Stimulated activated CD4-positive, alpha-beta T cell treated with anti-CD3 and anti-CD28 coated beads, Interleukin-15, amount 100 ng/mL, for 24 hours (primary cell): Measurements from ENCODE around the gene ZNF227.
"Not testable (repeated sequence)": the region's sequence is repeated elsewhere in the genome, so short reads cannot be mapped to it uniquely, and the experiment has no call there.

ENCODE experiments used
- DNase-seq: peaks from one replicate; pipeline ENCODE4 v3.0.0-alpha.2; 2020

The ZNF227 gene

DNA sequence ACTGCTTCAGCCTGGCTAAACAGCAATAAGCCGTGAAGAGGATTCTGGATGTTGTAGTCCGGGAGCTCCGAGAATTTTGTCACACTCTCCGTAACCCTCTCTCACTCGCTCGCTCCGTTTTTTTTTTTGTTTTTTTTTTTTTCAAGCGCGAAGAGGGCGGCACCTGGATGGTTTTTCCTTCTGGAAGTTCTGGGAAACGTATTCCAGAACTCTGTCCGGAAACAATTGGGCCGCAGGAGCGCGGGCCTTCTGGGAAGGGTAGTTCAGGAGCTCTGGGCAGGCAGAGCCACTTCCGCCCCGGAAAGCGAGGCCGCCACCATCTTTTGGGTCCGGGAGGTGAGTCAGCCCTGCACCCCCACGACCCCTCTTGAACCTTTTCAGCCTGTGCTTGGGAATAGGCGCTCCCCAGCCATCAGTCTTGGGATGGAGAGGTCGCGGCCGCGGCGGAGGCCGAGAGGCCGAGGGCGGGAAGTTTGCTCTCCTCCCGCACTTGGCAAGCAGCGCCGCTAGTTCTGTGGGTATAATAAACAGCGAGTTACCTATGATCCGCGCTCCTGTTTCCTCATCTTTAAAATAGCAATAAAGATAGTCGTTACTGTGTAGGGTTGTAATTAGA, at the start of gene ZNF227:
Gene ZNF227, plus strand, starts transcription at position 283 of the 616 bp plus-strand sequence. CDS start 5,261 bp downstream, outside the sequence.
- DNase-seq = peak; percentile 86

DNA sequence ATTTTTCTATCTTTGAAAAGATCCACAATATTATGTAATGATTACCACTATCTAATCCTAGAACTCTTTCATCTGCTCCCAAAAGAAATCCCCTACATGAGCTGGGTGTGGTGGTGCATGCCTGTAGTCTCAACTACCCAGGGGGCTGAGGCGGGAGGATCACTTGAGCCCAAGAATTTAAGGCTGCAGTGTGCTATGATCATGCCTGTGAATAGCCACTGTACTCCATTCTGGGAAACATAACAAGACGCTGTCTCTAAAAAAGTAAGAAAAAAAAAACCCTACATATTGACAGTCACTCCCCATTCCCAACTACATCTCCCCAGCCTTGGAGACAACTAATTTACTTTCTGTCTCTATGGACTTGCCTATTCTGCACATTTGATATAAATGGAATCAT, 48.5 kb upstream of the ZNF227 start:
- DNase-seq = no peak

DNA sequence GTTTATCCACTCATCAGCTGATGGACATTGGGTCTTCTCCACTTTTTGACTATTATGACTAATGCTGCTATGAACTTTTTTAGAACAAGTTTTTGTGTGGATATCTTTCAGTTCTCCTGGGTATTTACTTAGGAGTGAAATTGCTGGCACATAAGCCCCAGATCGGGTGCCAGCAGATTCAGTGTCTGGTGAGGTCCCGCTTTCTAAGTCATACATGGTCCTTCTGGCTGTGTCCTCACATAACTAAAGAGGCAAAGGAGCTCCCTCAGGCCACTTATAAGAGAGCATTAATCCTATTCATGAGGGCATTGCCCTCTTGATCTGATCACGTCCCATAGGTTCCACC, 48.0 kb upstream of the ZNF227 start:
- no peak for DNase-seq

DNA sequence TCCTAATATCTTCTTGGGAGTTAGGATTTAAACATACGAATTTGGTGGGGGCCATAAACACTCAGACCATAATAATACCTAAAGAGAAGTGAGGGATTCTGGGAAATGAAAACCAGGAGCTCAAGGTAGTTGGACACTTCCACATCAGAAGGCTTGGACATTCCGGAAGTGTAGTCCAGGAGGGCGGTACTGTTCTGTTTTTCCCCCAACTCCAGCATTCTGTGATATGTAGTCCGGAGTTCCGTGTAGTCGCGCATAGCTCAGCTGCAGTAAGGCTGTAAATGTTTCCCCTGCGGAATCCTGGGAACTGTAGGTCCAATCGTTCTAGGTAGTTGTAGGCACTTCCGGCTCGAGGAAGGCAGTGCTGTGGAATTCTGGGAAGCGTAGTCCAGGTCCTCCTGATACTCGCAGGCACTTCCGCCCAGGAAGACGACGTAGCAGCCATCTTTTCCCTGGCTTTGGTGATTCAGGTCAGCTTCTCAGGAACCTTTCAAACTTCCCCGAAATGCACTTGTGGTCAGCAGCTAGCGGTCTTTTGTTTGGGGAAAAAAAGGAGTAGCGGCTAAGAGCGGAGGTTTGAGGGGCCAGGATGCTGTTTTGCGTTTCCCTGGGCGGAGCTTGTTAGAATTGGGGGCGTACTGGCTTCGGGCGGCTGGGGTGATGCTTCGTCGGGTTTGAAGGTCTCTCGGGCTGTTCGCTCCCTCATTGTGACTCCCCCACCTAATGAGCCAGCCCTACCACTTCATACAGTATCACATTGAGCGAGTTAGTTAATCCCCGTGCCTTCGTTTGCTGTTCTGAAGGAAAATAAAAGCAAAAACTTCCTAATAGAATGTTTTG, 47.4 kb upstream of the ZNF227 start, which contains the start of gene ZNF226:
Gene ZNF226, plus strand, starts transcription at position 428 of the 840 bp plus-strand sequence. CDS start 4,981 bp downstream, outside the sequence.
- DNase-seq = peak; percentile 84

DNA sequence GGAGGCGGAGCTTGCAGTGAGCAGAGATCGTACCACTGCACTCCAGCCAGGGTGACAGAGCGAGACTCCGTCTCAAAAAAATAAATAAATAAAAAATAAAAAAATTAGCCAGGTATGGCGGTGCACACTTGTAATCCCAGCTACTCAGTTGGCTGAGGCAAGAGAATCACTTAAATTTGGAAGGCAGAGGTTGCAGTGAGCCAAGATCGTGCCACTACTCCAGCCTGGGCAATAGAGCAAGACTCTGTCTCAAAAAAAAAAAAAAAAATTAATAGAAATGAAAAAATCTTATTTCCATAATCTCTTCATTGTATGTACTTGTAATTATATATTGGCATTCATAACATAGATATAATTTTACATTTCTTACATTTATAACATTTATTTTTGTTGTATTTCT, 41.7 kb upstream of the ZNF227 start:
- not testable (repeated sequence) for DNase-seq

DNA sequence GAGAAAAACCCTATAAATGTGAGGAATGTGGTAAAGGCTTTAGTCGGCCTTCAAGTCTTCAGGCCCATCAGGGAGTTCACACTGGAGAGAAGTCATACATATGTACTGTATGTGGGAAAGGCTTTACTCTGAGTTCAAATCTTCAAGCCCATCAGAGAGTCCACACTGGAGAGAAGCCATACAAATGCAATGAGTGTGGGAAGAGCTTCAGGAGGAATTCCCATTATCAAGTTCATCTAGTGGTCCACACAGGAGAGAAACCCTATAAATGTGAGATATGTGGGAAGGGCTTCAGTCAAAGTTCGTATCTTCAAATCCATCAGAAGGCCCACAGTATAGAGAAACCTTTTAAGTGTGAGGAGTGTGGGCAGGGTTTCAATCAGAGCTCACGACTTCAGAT, 35.7 kb upstream of the ZNF227 start:
- no peak for DNase-seq

DNA sequence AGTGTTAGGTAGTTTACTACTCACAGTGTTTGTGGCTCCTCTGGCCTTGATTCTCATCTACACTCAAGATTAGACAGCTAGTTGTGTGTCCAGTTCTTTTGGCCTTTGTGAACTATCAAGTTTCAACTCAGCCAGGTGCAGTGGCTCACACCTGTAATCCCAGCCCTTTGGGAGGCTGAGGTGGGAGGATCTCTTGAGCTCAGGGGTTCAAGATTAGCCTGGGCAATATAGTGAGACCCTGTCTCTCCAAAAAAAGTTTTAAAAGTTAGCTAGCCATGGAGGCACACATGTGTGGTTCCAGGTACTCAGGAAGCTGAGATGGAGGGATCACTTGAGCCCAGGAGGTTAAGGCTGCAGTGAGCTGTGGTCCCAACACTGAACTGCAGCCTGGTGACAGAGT, 31.4 kb upstream of the ZNF227 start:
- DNase-seq = no peak

DNA sequence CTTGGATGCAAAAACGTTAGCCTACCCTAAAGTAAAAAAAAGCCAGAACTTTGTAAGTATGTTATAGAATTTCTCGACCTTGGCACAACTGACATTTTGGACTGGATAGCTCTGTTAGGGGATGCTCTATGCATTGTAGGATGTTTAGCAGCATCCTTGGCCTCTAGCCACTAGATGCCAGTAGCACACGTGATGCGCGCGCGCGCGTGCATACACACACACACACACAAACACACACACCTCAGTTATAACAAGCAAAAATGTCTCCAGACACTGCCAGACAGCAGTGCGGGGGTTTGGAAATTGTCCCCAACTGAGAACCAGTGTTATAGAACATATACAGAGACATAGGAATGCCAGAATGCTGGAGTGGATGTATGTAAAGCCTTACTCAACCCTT, 30.2 kb upstream of the ZNF227 start:
- no peak for DNase-seq

DNA sequence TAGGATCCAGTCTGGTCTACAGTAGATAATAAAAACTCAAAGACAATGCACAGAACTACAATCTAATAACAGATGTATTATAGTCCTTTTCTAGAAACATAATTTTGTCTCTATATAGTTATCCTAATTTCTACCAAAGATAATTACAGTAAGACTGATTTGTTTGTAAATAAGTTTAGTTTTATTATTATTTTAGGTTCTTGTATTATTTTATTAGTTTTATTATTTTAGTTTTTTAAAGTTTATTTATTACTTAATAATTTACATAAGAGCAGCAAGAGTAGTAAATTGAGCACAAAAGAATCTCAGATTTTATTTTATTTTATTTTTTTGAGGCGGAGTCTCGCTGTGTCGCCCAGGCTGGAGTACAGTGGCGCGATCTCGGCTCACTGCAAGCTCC, 22.3 kb upstream of the ZNF227 start:
- no peak for DNase-seq

DNA sequence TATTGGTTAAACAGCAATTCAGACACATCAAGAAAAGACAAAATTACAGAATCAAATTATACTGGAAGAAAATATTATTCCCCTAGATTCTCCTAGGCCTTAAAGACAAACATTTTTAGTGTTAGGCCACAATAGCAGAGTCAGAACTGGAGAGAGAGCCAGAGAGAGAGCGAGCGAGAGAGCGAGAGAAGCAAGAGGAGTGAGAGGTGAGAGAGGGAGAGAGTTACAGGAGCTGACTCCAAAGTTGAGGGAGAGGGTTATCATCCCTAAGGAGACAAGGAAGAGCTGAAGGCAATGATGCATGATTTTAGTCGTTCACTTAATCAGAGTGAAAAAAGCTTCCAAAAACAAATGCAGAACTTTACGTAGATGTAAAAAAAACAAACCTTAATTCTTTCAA, 20.2 kb upstream of the ZNF227 start:
- DNase-seq = no peak

DNA sequence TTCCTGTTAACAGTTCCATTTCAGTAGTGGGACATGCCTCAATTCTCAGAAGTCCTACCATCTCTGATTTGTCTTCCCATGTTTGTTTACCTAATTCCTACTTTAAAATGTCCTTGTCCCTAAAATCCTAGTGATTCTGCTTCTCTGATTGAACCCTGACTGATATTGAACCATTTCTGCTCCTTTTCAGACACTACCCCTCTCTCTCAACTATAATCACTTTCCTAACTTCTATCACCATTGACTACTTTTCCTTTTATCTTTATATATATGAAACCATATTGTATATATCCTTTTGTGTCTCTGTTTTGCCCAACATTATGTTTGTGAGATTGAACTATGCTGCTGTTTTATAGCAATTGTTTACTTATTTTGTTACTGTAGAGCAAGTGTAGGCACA, 15.6 kb upstream of the ZNF227 start:
- DNase-seq = no peak

DNA sequence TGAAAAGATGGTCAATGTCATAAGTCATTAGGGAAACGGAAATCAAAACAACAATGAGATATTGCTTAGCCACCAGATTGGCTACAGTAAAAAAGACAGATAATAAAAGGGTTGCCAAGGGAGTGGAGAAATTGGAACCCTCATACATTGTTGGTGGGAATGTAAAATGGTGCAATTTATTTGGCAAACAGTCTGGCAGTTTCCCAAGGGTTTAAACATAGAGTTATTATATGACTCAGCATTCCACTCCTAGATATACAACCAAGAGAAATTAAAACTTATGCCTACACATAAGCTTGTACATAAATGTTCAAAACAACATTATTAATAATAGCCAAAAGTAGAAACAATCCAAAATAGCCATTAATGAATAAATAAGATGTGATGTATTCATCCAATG, 9.9 kb upstream of the ZNF227 start:
- DNase-seq = no peak

DNA sequence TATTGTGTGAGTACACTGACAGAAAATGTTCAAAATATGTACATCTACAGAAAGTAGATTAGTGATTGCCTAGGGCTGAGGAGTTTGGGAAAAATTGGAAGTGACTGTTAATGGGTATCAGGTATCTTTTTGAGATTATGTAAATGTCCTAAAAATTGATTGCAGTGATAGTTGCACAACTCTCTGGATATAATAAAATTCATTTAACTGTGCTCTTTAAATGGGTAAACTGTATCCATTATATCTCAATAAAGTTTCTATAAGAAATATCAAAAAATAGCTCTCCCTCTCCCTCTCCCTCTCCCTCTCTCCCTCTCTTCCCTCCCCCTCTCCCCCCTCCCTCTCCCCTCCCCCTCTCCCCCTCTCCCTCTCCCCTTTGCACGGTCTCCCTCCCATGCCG, 9.4 kb upstream of the ZNF227 start:
- no peak for DNase-seq

DNA sequence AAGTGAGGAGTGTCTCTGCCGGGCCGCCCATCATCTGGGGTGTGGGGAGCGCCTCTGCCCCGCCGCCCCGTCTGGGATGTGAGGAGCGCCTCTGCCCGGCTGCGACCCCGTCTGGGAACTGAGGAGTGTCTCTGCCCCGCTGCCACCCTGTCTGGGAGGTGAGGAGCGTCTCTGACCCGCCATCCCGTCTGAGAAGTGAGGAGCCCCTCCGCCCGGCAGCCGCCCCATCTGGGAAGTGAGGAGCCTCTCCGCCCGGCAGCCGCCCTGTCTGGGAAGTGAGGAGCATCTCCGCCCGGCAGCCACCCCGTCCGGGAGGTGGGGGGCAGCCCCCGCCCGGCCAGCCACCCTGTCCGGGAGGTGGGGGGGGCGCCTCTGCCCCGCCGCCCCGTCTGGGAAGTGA, 8.5 kb upstream of the ZNF227 start:
- not testable (repeated sequence) for DNase-seq

DNA sequence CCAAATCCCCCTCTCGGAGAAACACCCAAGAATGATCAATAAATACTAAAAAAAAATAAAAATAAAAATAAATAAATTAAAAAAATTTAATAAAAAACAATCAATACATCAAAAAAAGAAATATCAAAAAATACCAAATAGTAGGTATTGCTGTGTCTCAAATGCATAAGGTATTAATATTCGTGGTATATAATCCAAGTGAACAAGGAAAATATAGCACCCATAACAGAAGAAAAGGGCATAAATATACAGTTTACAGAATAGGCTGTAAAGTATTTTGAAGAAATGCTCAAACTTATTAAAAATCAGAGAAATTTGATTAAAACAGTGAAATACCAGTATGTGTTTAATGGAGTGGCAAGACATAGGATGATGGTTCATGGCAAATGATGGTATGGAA, 7.6 kb upstream of the ZNF227 start:
- DNase-seq = no peak

DNA sequence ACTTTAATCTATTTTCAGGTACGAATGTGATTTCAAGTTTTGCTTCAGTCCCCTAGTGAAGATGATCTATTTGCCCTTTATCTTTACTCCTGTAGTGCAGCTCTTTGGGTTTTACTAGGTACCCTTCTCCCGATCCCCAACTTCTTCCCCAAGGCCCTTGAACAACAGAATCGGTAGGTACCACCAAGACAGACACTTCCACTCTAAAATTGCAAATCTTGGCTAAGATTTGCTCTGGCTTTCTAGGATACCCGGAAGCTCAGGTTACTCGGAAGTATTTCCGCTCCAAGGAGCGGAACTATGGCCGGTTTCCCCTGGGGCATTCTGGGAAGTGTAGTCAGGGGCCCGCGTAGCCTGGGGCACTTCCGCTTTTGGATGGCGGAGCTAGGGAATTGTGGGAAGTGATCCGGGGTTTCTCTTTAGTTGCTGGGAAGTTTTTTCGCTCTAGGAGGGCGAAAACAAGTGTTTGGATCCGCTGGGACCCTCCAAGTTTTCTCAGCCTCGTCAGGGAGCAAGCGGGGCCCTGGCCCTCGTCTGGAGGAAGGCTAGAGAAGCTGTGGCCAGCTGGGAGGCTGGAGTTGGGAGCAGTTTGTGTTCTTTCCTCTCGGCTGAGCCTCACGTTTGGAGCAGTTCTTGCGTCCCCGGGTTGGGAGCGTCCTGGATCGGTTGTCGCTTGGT, 5.1 kb upstream of the ZNF227 start:
- peak; percentile 86 for DNase-seq

DNA sequence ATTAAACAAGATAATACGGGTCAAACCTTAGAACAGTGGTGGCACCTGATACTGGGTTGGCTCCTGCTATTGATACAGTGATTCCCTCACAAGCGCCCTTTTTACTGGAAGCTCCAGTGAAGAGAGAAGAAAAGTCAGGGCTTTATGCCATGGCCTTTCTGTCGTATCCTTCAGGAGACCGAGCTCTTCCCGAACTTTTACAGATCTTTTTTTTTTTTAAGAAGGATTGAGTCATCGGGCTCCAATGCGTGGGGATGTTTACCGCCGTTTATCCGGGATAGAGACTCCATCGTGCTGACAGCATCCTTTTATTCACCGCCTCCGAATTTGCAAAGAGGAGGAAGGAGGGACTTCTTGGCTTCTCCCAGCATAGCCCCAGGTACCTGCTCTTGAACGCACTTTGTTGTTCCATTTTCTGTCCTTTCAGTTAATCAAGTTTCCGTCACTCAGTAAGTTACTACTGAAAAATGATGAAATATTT, 574 bp downstream of the ZNF227 start:
- DNase-seq = peak; percentile 8

DNA sequence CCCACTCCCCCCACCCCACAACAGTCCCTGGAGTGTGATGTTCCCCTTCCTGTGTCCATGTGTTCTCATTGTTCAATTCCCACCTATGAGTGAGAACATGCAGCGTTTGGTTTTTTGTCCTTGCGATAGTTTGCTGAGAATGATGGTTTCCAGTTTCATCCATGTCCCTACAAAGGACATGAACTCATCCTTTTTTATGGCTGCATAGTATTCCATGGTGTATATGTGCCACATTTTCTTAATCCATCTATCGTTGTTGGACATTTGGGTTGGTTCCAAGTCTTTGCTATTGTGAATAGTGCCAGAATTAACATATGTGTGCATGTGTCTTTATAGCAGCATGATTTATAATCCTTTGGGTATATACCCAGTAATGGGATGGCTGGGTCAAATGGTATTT, 7.6 kb downstream of the ZNF227 start:
- DNase-seq = not testable (repeated sequence)

DNA sequence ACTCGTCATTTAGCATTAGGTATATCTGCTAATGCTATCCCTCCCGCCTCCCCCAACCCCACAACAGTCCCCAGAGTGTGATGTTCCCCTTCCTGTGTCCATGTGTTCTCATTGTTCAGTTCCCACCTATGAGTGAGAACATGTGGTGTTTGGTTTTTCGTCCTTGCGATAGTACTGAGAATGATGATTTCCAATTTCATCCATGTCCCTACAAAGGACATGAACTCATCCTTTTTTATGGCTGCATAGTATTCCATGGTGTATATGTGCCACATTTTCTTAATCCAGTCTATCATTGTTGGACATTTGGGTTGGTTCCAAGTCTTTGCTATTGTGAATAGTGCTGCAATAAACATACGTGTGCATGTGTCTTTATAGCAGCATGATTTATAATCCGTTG, 8.4 kb downstream of the ZNF227 start:
- not testable (repeated sequence) for DNase-seq

DNA sequence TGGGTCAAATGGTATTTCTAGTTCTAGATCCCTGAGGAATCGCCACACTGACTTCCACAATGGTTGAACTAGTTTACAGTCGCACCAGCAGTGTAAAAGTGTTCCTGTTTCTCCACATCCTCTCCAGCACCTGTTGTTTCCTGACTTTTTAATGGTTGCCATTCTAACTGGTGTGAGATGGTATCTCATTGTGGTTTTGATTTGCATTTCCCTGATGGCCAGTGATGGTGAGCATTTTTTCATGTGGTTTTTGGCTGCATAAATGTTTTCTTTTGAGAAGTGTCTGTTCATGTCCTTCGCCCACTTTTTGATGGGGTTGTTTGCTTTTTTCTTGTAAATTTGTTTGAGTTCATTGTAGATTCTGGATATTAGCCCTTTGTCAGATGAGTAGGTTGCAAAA, 9.0 kb downstream of the ZNF227 start:
- DNase-seq = not testable (repeated sequence)

DNA sequence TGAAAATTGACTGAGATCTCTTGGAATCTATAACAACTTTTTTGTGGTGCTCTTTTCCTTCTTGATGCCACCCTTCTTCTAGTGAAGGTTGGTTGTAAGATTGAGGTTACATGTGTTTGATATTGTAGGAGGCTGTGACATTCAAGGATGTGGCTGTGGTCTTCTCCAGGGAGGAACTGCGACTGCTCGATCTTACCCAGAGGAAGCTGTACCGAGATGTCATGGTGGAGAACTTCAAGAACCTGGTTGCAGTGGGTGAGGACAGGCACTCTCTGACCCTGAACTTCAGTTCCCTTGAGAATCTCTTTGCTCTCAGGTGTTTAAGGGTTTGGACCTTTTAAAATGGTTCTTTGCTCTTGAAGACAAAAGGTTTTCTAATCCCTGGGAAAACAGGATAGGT, 16.0 kb downstream of the ZNF227 start:
- no peak for DNase-seq

DNA sequence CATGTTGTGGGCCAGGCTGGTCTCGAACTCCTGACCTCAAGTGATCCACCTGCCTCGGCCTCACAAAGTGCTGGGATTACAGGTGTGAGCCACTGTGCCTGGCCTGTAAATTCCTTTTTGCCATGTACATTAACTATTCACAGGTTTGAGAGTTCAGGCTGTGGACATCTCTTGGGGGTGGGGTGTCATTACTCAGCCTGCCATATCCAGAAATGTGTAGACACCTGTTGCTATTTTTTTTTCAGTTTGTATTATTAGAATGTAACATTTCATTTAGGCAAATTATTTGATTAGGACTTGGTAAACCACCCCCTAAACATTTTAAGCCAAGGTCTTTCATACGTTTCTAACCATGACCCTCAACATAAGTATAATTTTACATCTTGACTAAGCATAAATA, 20.5 kb downstream of the ZNF227 start:
- DNase-seq = no peak

DNA sequence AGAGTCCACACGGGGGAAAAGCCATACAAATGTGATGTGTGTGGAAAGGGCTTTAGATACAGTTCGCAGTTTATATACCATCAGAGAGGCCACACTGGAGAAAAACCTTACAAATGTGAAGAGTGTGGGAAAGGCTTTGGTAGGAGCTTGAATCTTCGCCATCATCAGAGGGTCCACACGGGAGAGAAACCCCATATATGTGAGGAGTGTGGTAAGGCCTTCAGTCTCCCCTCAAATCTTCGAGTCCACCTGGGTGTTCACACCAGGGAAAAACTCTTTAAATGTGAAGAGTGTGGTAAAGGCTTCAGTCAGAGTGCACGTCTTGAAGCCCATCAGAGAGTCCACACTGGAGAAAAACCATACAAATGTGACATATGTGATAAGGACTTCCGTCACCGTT, 24.1 kb downstream of the ZNF227 start:
- no peak for DNase-seq

DNA sequence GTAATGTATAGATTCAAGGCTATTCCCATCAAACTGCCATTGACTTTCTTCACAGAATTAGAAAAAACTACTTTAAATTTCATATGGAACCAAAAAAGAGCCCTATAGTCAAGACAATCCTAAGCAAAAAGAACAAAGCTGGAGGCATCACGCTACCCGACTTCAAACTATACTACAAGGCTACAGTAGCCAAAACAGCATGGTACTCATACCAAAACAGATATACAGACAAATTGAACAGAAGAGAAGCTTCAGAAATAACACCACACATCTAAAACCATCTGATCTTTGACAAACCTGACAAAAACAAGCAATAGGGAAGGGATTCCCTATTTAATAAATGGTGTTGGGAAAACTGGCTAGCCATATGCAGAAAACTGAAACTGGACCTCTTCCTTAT, 40.0 kb downstream of the ZNF227 start:
- not testable (repeated sequence) for DNase-seq
